SK-N-SH (cell line): ENCODE results near the gene ATXN2. TPM values are rescaled to one million over a fixed set of nuclear protein-coding genes. Genes with fewer than 3 reads are reported as not detected.

Experiments
- CTCF ChIA-PET: fragments of 300-600, 350-600 bp; formaldehyde crosslinking; extraction: SDS; loops from one replicate; lab custom pipeline; 2021; lab: Yijun Ruan, JAX
- POLR2A ChIA-PET: fragments of 350-600 bp; sonication (Branson Sonifier 250); formaldehyde crosslinking; extraction: SDS; loops from one replicate; lab custom pipeline; 2020; ENCODE audit warnings: antibody characterized with exemption, inconsistent platforms; lab: Yijun Ruan, JAX
- DNase-seq: peaks from one replicate; pipeline ENCODE4 v3.0.0; 2012
- H2AFZ ChIP-seq: fragments of 200-600 bp; sonication (generic); 2 replicates; pipeline ENCODE4 v1.8.1; 2016; ENCODE audit warnings: antibody characterized with exemption, mild to moderate bottlenecking, low read depth
- H3F3A ChIP-seq: fragments of 200-600 bp; sonication (generic); replicated peaks from 2 replicates; pipeline ENCODE3; 2016; ENCODE audit warnings: antibody characterized with exemption, mild to moderate bottlenecking; ENCODE audit not compliant: insufficient read depth
- H3K27ac ChIP-seq, 2 experiments: fragments of 200-500 bp in 1 of 2; fragments of 200-600 bp in 1 of 2; sonication (Bioruptor generic) in 1 of 2; sonication (generic), shearing (Covaris generic) in 1 of 2; 2 replicates each; pipeline versions ENCODE4 v1.5.1 to v1.6.1; 2014 to 2016; ENCODE audit warnings: low read depth in 2 of 2, inconsistent platforms in 1 of 2, low read length in 1 of 2, mild to moderate bottlenecking in 1 of 2, mixed read lengths in 1 of 2
- H3K27me3 ChIP-seq: fragments of 200-600 bp; sonication (generic), shearing (Covaris generic); 2 replicates; pipeline ENCODE4 v1.6.1; 2016; ENCODE audit warnings: mixed run types; ENCODE audit not compliant: insufficient read depth
- H3K36me3 ChIP-seq, 2 experiments: fragments of 200-500 bp in 1 of 2; fragments of 200-600 bp in 1 of 2; sonication (Bioruptor generic) in 1 of 2; sonication (generic) in 1 of 2; replicated peaks in 1 of 2; 2 replicates each; pipeline versions ENCODE3 to v1.5.1; 2014 to 2016; ENCODE audit warnings: low read length in 1 of 2, mild to moderate bottlenecking in 1 of 2; ENCODE audit not compliant: insufficient read depth in 2 of 2, control insufficient read depth in 1 of 2
- H3K4me1 ChIP-seq, 2 experiments: fragments of 200-500 bp in 1 of 2; fragments of 200-600 bp in 1 of 2; sonication (Bioruptor generic) in 1 of 2; sonication (generic), shearing (Covaris generic) in 1 of 2; 2 replicates each; pipeline versions ENCODE4 v1.5.1 to v1.6.1; 2014 to 2016; ENCODE audit warnings: low read depth in 1 of 2, low read length in 1 of 2, mixed run types in 1 of 2; ENCODE audit not compliant: insufficient read depth in 2 of 2, control insufficient read depth in 1 of 2
- H3K4me2 ChIP-seq: fragments of 200-600 bp; sonication (generic), shearing (Covaris generic); 2 replicates; pipeline ENCODE4 v1.6.1; 2017; ENCODE audit warnings: mixed run types
- H3K4me3 ChIP-seq, 2 experiments: fragments of 200-500 bp in 1 of 2; fragments of 200-600 bp in 1 of 2; sonication (Bioruptor generic) in 1 of 2; sonication (generic), shearing (Covaris generic) in 1 of 2; 2 replicates each; pipeline versions ENCODE4 v1.5.1 to v1.8.1; 2014 to 2016; ENCODE audit warnings: low read depth in 2 of 2, inconsistent platforms in 1 of 2, low read length in 1 of 2, mild to moderate bottlenecking in 1 of 2, mixed read lengths in 1 of 2, moderate library complexity in 1 of 2
- H3K79me2 ChIP-seq: fragments of 200-600 bp; sonication (generic); 2 replicates; pipeline ENCODE4 v1.8.1; 2017; ENCODE audit warnings: mild to moderate bottlenecking; ENCODE audit not compliant: insufficient read depth
- H3K9ac ChIP-seq: fragments of 200-600 bp; sonication (generic); 2 replicates; pipeline ENCODE4 v1.6.1; 2017; ENCODE audit warnings: mixed run types
- H3K9me2 ChIP-seq: fragments of 200-600 bp; sonication (generic); 2 replicates; pipeline ENCODE4 v1.6.1; 2017; ENCODE audit warnings: mixed run types
- H3K9me3 ChIP-seq: fragments of 200-600 bp; sonication (generic); 2 replicates; pipeline ENCODE4 v1.6.1; 2017; ENCODE audit warnings: mixed run types, mild to moderate bottlenecking, moderate library complexity
- H4K20me1 ChIP-seq: fragments of 200-600 bp; sonication (generic); 2 replicates; pipeline ENCODE4 v1.6.1; 2017; ENCODE audit warnings: mild to moderate bottlenecking, mixed run types; ENCODE audit not compliant: insufficient read depth
- EP300 ChIP-seq, 2 experiments: IDR thresholded peaks; 2 replicates each; pipeline versions ENCODE4 v1.4.0 to v1.6.1; 2012; ENCODE audit warnings: borderline replicate concordance in 1 of 2, low read depth in 1 of 2, low read length in 1 of 2
- EZH2phosphoT487 ChIP-seq: fragments of 200-600 bp; sonication (generic); IDR thresholded peaks from 2 replicates; pipeline ENCODE4 v1.6.1; 2017; ENCODE audit warnings: low read depth, mixed run types, mild to moderate bottlenecking, antibody characterized with exemption, moderate library complexity, borderline replicate concordance
- FOXJ3 ChIP-seq: sonication (generic); formaldehyde crosslinking; IDR thresholded peaks from 2 replicates; pipeline ENCODE4 v1.5.1; 2020; ENCODE audit warnings: mild to moderate bottlenecking, missing genetic modification reagents
- FOXM1 ChIP-seq: IDR thresholded peaks from 2 replicates; pipeline ENCODE4 v1.4.0; 2012; ENCODE audit warnings: low read depth, mild to moderate bottlenecking
- GATA2 ChIP-seq: sonication (generic); formaldehyde crosslinking; IDR thresholded peaks from 2 replicates; pipeline ENCODE4 v1.5.0; 2020; ENCODE audit warnings: mild to moderate bottlenecking, missing genetic modification reagents
- MEF2A ChIP-seq: IDR thresholded peaks from 2 replicates; pipeline ENCODE4 v1.4.0; 2012; ENCODE audit warnings: low read depth, borderline replicate concordance
- MXI1 ChIP-seq: IDR thresholded peaks from 2 replicates; pipeline ENCODE4 v1.6.1; 2012; ENCODE audit warnings: mild to moderate bottlenecking, low read depth, low read length, improper control_type of control experiment
- NFIC ChIP-seq: IDR thresholded peaks from 2 replicates; pipeline ENCODE4 v1.4.0; 2012; ENCODE audit warnings: borderline replicate concordance
- POLR2AphosphoS5 ChIP-seq: IDR thresholded peaks from 2 replicates; pipeline ENCODE4 v1.6.1; 2012; ENCODE audit warnings: low read depth, low read length
- WGBS: methylation state at CpG from one replicate; pipeline ENCODE4 v1.1.6; 2017; ENCODE audit warnings: low lambda C conversion rate; 5-methylcytosine and 5-hydroxymethylcytosine counted together
- polyA plus RNA-seq, 3 experiments: library from polyadenylated mRNA; depleted of rRNA; stranded (reverse); fragments of >200 nt; gene quantifications; 2 replicates each; pipeline ENCODE4 v1.2.3, GENCODE V29; 2012
- TF ChIP-seq, protein P1 (sequence below): IDR thresholded peaks from 2 replicates; pipeline ENCODE4 v1.4.0; 2012; ENCODE audit warnings: low read depth, borderline replicate concordance

Gene ATXN2
- polyA plus RNA-seq, 1 of the 3 experiments (the other 2 are of a cell fraction): 35.7 TPM

DNA sequence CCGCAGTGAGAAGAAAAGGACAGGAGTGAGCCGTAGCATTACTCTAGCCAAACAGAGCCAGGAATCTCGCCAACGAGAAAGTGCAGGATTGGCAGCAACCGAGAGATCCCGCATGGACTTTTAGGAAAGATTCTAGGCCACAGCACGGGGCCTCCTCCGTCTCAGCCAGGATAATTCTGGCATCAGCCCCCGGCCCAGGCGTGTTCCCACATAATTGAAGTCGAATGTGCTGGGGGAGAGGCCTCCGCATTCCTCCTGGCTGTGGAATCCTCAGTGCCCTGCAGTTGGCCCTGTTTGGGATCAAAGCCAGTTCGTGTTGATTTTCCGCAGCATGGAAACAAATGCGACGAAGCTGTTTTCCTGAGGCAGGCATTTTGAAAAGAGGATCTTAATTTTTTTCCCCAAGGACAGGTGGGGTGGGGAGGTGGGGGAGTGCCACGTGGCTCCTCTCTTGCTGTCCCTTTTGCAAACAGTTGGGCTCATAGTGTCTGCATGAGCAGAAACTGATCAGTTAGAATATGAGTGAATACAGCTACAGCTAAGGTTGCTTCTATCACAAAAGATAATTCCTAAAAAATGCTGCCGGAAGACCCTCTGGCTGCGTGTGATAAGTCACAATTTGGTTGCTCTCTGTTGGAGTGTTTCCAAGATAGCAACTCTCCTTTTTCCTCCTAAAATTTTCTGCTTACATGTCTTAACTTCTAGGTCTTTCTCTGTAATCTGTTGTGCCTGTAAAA lies 37.3 kb upstream of the ATXN2 start:
- no peak overlapping the region for H3K9ac ChIP-seq
- H3K27ac ChIP-seq: peak overlapping the region in 1 of 2 experiments; percentile 24; a peak in 2 of 4 replicates
- H3K4me1 ChIP-seq: peaks cover 9 to 11% of the 10 kb centered on the region in 2 experiments; a peak in 2 of 4 replicates
- 0 out of 2 replicates have a peak overlapping the region, but pooled peaks have one; percentile 23 for H2AFZ ChIP-seq
- H3K36me3 ChIP-seq: peaks cover 0 to 4% of the 10 kb centered on the region in 2 experiments
- H3K9me2 ChIP-seq: no peaks in the 10 kb centered on the region
- ChIA-PET POLR2A (interaction anchor here (1.0 kb wide), 1 partner anchor 8 kb away, joined by 3 read pairs; no protein-coding TSS in a partner anchor), CTCF (interaction anchor here (0.7 to 1.2 kb wide), 2 partner anchors 116 to 239 kb away, joined by 3 to 8 read pairs; no protein-coding TSS in a partner anchor)
- no peak overlapping the region for H3K4me2 ChIP-seq
- no peaks in the 10 kb centered on the region for H3K27me3 ChIP-seq
- peaks cover 4% of the 10 kb centered on the region for H3F3A ChIP-seq
- H3K4me3 ChIP-seq: no peak overlapping the region
- no peaks in the 10 kb centered on the region for H3K79me2 ChIP-seq
- 55% methylated on average over 19 of the region's 19 CpGs for WGBS
- DNase-seq: peak; percentile 55
- H3K9me3 ChIP-seq: no peaks in the 10 kb centered on the region
- 0 out of 2 replicates have a peak, but pooled peaks have one; percentile 27 for TF ChIP-seq MXI1
- TF ChIP-seq EP300 (IDR thresholded peaks at IDR 0.05; ENCODE audit: borderline replicate concordance in 1 of 2, low read depth in 1 of 2, low read length in 1 of 2): no peak
- no peak for TF ChIP-seq MEF2A
- no peaks in the 10 kb centered on the region for H4K20me1 ChIP-seq

DNA sequence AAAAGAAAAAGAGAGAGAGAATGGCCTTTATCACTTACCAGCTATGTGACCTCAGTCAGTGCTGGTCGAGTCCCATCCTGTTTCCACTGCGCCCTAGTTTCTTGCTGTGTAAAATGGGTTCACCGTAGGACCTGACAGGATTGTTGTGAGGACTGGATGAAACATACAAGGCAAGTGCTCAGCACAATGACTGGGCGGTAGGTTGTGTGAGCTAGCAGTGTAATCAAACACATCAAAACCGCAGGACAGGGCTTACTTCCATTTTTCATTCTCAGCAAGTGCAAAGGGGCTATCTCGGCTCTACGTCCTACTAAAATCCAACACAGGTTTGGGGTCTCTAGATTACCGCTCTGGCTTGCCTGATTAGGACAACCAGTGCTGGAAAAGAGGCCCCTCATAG lies 36.4 kb upstream of the ATXN2 start:
- Histone ChIP-seq H3K9me3 (no peaks in the 10 kb centered on the region), H3K4me3 (no peak overlapping the region), H3K4me2 (no peak overlapping the region), H2AFZ (no peak overlapping the region), H3K4me1 (peaks cover 9 to 11% of the 10 kb centered on the region in 2 experiments; a peak in 2 of 4 replicates), H3K9ac (no peak overlapping the region), H3K9me2 (no peaks in the 10 kb centered on the region), H3K36me3 (no peaks in the 10 kb centered on the region)
- CTCF ChIA-PET: no interaction called here
- DNase-seq: no peak
- POLR2A ChIA-PET: interaction anchor here (1.0 kb wide), 1 partner anchor 9 kb away, joined by 3 read pairs; no protein-coding TSS in a partner anchor
- TF ChIP-seq, protein P1, sequence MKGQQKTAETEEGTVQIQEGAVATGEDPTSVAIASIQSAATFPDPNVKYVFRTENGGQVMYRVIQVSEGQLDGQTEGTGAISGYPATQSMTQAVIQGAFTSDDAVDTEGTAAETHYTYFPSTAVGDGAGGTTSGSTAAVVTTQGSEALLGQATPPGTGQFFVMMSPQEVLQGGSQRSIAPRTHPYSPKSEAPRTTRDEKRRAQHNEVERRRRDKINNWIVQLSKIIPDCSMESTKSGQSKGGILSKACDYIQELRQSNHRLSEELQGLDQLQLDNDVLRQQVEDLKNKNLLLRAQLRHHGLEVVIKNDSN: no peak
- no peak for TF ChIP-seq GATA2 (CRISPR knock-in tag)
- TF ChIP-seq POLR2AphosphoS5: no peak
- no peak for TF ChIP-seq EP300 (IDR thresholded peaks at IDR 0.05; ENCODE audit: borderline replicate concordance in 1 of 2, low read depth in 1 of 2, low read length in 1 of 2)
- TF ChIP-seq FOXJ3 (CRISPR knock-in tag): no peak
- TF ChIP-seq MXI1: no peak
- TF ChIP-seq NFIC: no peak
- TF ChIP-seq FOXM1: no peak
- no peak for TF ChIP-seq EZH2phosphoT487
- TF ChIP-seq, all 33 proteins: peak for 0
- WGBS: 94% methylated on average over 8 of the region's 8 CpGs
- H4K20me1 ChIP-seq: no peaks in the 10 kb centered on the region
- peak overlapping the region in 1 of 2 experiments; percentile 24; a peak in 1 of 4 replicates for H3K27ac ChIP-seq
- peaks cover 4% of the 10 kb centered on the region for H3F3A ChIP-seq
- no peaks in the 10 kb centered on the region for H3K79me2 ChIP-seq
- H3K27me3 ChIP-seq: no peaks in the 10 kb centered on the region
